ENCODE results near the gene RSBN1L. TPM values are rescaled to one million over a fixed set of nuclear protein-coding genes. Genes with fewer than 3 reads are reported as not detected.

RSBN1L gene
- polyA plus RNA-seq, 1 donor from 2014 or later: 24.7 TPM

DNA sequence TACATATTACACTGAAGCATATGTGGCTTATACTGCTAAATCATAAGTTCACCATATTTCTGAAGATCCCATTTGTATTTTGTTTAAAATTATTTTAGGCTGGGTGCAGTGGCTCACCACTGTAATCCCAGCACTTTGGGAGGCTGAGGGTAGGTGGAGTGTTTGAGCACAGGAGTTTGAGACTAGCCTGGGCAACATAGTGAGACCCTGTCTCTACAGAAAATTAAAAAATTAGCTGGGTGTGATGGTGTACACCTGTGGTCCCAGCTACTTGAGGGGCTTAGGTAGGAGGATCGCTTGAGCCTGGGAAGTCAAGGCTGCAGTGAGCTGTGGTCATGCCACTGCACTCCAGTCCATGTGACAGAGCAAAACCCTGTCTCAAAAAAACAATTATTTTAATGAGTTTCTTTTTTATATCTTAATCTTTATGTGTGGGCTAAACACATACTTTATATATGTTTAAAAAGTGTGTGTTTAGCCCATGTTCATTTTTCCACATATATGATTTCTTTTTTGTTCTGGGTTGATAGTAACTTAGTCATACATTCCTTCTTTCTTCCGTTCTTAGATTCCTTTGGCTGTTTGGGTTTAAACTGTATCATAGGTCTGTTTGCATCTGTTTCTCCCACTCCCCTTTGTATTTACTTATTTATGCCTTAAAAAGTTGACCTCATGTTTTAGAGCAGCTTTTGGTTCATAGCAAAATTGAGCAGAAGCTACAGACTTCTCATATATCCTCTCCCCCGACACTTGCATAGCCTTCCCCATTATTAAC is 33.5 kb downstream of the RSBN1L start:
- H3K79me2 ChIP-seq (replicated peaks; ENCODE audit: insufficient read depth, low read length): peaks cover 61% of the 10 kb centered on the region
- H3K4me2 ChIP-seq (ENCODE audit: low read length): no peak overlapping the region
- no peaks in the 10 kb centered on the region for H3K27me3 ChIP-seq (ENCODE audit: insufficient read depth, low read depth, low read length)

DNA sequence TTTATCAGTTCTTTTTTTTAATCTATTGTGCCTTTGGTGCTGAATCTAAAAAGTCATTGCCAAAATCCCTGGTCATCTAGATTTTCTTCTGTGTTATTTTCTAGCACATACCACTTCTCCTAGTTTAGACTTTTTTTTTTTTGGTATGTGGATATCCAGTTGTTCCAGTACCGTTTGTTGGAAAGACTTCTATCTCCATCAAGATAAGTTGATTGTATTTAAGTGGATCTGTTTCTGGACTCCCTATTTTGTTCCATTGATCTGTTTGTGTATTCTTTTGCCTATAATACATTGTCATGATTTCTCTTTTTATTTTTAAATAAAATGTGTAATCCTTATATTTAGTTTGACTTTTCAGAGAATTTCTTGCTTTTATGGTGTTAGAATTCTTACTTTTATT is 35.5 kb downstream of the RSBN1L start:
- Histone ChIP-seq H3K4me2 (ENCODE audit: low read length) (no peak overlapping the region), H3F3A (ENCODE audit: insufficient read depth, low read length, poor library complexity, severe bottlenecking) (no peaks in the 10 kb centered on the region), H2AFZ (ENCODE audit: low read depth, low read length) (no peak overlapping the region), H4K20me1 (ENCODE audit: insufficient read depth) (no peaks in the 10 kb centered on the region), H3K36me3 (ENCODE audit: insufficient read depth, low read length) (no peaks in the 10 kb centered on the region), H3K9ac (ENCODE audit: low read length) (no peak overlapping the region), H3K9me3 (ENCODE audit: low read length) (no peaks in the 10 kb centered on the region), H3K9me2 (ENCODE audit: insufficient read depth, low read length) (no peaks in the 10 kb centered on the region), H3K79me2 (replicated peaks; ENCODE audit: insufficient read depth, low read length) (peaks cover 53% of the 10 kb centered on the region), H3K27ac (ENCODE audit: low read length) (no peak overlapping the region), H3K27me3 (ENCODE audit: insufficient read depth, low read depth, low read length) (no peaks in the 10 kb centered on the region), H3K4me3 (ENCODE audit: low read length) (no peak overlapping the region)
- no peak for TF ChIP-seq MXI1 (conservative IDR thresholded peaks at IDR 0.05; ENCODE audit: poor library complexity, severe bottlenecking)
- TF ChIP-seq EZH2 (IDR thresholded peaks at IDR 0.05; ENCODE audit: borderline replicate concordance, insufficient read depth, low read length, poor library complexity, severe bottlenecking): no peak
- TF ChIP-seq SMC3 (conservative IDR thresholded peaks at IDR 0.05; ENCODE audit: poor library complexity): no peak
- TF ChIP-seq, protein P1, sequence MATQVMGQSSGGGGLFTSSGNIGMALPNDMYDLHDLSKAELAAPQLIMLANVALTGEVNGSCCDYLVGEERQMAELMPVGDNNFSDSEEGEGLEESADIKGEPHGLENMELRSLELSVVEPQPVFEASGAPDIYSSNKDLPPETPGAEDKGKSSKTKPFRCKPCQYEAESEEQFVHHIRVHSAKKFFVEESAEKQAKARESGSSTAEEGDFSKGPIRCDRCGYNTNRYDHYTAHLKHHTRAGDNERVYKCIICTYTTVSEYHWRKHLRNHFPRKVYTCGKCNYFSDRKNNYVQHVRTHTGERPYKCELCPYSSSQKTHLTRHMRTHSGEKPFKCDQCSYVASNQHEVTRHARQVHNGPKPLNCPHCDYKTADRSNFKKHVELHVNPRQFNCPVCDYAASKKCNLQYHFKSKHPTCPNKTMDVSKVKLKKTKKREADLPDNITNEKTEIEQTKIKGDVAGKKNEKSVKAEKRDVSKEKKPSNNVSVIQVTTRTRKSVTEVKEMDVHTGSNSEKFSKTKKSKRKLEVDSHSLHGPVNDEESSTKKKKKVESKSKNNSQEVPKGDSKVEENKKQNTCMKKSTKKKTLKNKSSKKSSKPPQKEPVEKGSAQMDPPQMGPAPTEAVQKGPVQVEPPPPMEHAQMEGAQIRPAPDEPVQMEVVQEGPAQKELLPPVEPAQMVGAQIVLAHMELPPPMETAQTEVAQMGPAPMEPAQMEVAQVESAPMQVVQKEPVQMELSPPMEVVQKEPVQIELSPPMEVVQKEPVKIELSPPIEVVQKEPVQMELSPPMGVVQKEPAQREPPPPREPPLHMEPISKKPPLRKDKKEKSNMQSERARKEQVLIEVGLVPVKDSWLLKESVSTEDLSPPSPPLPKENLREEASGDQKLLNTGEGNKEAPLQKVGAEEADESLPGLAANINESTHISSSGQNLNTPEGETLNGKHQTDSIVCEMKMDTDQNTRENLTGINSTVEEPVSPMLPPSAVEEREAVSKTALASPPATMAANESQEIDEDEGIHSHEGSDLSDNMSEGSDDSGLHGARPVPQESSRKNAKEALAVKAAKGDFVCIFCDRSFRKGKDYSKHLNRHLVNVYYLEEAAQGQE (IDR thresholded peaks at IDR 0.05; ENCODE audit: borderline replicate concordance): no peak
- TF ChIP-seq, protein P2, sequence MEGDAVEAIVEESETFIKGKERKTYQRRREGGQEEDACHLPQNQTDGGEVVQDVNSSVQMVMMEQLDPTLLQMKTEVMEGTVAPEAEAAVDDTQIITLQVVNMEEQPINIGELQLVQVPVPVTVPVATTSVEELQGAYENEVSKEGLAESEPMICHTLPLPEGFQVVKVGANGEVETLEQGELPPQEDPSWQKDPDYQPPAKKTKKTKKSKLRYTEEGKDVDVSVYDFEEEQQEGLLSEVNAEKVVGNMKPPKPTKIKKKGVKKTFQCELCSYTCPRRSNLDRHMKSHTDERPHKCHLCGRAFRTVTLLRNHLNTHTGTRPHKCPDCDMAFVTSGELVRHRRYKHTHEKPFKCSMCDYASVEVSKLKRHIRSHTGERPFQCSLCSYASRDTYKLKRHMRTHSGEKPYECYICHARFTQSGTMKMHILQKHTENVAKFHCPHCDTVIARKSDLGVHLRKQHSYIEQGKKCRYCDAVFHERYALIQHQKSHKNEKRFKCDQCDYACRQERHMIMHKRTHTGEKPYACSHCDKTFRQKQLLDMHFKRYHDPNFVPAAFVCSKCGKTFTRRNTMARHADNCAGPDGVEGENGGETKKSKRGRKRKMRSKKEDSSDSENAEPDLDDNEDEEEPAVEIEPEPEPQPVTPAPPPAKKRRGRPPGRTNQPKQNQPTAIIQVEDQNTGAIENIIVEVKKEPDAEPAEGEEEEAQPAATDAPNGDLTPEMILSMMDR (IDR thresholded peaks at IDR 0.05; ENCODE audit: poor library complexity, severe bottlenecking): no peak
- TF ChIP-seq RAD21 (conservative IDR thresholded peaks at IDR 0.05): no peak
- no peak for TF ChIP-seq TAF1 (IDR thresholded peaks at IDR 0.05; ENCODE audit: low read depth)
- TF ChIP-seq EP300 (conservative IDR thresholded peaks at IDR 0.05; ENCODE audit: poor library complexity, severe bottlenecking): no peak
- TF ChIP-seq POLR2AphosphoS5 (IDR thresholded peaks at IDR 0.05): no peak

More for the DNA sequence above, 33.5 kb downstream of the RSBN1L start:
- H3K9me2 ChIP-seq (ENCODE audit: insufficient read depth, low read length): no peaks in the 10 kb centered on the region
- no peaks in the 10 kb centered on the region for H3K9me3 ChIP-seq (ENCODE audit: low read length)
- H2AFZ ChIP-seq (ENCODE audit: low read depth, low read length): no peak overlapping the region
- no peak overlapping the region for H3K4me3 ChIP-seq (ENCODE audit: low read length)
- no peak overlapping the region for H3K9ac ChIP-seq (ENCODE audit: low read length)
- H3K27ac ChIP-seq (ENCODE audit: low read length): no peak overlapping the region
- TF ChIP-seq, protein P2 (IDR thresholded peaks at IDR 0.05; ENCODE audit: poor library complexity, severe bottlenecking): no peak
- no peak for TF ChIP-seq EZH2 (IDR thresholded peaks at IDR 0.05; ENCODE audit: borderline replicate concordance, insufficient read depth, low read length, poor library complexity, severe bottlenecking)
- no peak for TF ChIP-seq TAF1 (IDR thresholded peaks at IDR 0.05; ENCODE audit: low read depth)
- no peak for TF ChIP-seq MXI1 (conservative IDR thresholded peaks at IDR 0.05; ENCODE audit: poor library complexity, severe bottlenecking)
- TF ChIP-seq EP300 (conservative IDR thresholded peaks at IDR 0.05; ENCODE audit: poor library complexity, severe bottlenecking): no peak
- TF ChIP-seq RAD21 (conservative IDR thresholded peaks at IDR 0.05): no peak
- TF ChIP-seq, protein P1 (IDR thresholded peaks at IDR 0.05; ENCODE audit: borderline replicate concordance): no peak
- TF ChIP-seq POLR2AphosphoS5 (IDR thresholded peaks at IDR 0.05): no peak
- TF ChIP-seq SMC3 (conservative IDR thresholded peaks at IDR 0.05; ENCODE audit: poor library complexity): no peak
- no peaks in the 10 kb centered on the region for H4K20me1 ChIP-seq (ENCODE audit: insufficient read depth)
- H3K36me3 ChIP-seq (ENCODE audit: insufficient read depth, low read length): no peaks in the 10 kb centered on the region
- no peaks in the 10 kb centered on the region for H3F3A ChIP-seq (ENCODE audit: insufficient read depth, low read length, poor library complexity, severe bottlenecking)
